ENCODE data around the gene MAFB. TPM values are rescaled to one million over a fixed set of nuclear protein-coding genes. Genes with fewer than 3 reads are reported as not detected.

The MAFB gene
- total RNA-seq, 1 donor from 2014 or later = 31.9 TPM

DNA sequence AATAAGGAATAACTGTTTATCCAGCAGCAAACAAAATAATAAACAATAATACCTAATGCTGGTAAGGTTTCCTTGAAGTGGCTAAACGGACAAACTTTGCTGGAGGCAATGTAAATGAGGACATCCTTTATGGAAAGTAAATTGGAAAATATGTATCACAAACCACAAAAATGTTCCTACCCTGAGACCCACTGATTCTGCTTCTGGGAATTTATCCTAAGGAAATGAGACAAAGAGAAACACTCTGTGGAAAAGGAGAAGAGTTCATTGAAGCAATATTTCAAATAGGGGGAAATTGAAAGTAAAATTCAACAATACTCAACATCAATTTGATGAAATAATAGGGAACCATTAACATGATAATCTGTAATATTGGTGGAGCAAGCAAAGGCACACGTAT is 37.9 kb downstream of the MAFB start:
- no peak for DNase-seq (ENCODE audit: extremely low spot score, unreplicated experiment)
- Mint-ChIP-seq H3K9me3 (ENCODE audit: unreplicated experiment) (no peaks in the 10 kb centered on the region), H3K27ac (ENCODE audit: unreplicated experiment) (peak overlapping the region; percentile 71), H3K36me3 (ENCODE audit: unreplicated experiment) (no peaks in the 10 kb centered on the region), H3K27me3 (ENCODE audit: unreplicated experiment) (no peaks in the 10 kb centered on the region), H3K4me1 (ENCODE audit: unreplicated experiment) (peaks cover 85% of the 10 kb centered on the region), H3K4me3 (ENCODE audit: unreplicated experiment) (no peak overlapping the region)
- TF ChIP-seq, protein P1, sequence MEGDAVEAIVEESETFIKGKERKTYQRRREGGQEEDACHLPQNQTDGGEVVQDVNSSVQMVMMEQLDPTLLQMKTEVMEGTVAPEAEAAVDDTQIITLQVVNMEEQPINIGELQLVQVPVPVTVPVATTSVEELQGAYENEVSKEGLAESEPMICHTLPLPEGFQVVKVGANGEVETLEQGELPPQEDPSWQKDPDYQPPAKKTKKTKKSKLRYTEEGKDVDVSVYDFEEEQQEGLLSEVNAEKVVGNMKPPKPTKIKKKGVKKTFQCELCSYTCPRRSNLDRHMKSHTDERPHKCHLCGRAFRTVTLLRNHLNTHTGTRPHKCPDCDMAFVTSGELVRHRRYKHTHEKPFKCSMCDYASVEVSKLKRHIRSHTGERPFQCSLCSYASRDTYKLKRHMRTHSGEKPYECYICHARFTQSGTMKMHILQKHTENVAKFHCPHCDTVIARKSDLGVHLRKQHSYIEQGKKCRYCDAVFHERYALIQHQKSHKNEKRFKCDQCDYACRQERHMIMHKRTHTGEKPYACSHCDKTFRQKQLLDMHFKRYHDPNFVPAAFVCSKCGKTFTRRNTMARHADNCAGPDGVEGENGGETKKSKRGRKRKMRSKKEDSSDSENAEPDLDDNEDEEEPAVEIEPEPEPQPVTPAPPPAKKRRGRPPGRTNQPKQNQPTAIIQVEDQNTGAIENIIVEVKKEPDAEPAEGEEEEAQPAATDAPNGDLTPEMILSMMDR (IDR thresholded peaks at IDR 0.05) = no peak

DNA sequence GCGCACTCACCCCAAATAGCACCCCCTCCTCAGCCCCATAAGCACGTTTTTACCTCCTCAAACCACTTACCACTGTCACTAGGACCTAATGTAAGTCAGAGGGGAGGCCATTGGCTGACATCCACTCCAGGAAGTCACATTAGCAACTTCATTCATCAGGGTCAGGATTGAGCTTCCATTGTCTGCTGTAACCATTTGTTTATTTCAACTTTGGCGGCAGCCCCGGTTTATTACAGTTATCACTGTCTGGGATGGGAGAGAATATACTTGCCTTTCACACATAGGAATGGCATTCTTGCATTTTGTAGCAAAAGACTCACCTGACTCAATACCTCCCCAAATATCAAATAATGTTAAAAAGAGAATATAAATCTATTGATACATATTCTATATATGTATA is 38.3 kb downstream of the MAFB start:
- H3K9me3 Mint-ChIP-seq (ENCODE audit: unreplicated experiment) = no peaks in the 10 kb centered on the region
- H3K36me3 Mint-ChIP-seq (ENCODE audit: unreplicated experiment) = no peaks in the 10 kb centered on the region
- TF ChIP-seq, protein P1 (IDR thresholded peaks at IDR 0.05) = no peak
- no peak overlapping the region for H3K4me3 Mint-ChIP-seq (ENCODE audit: unreplicated experiment)
- H3K27ac Mint-ChIP-seq (ENCODE audit: unreplicated experiment) = peak overlapping the region; percentile 67
- H3K27me3 Mint-ChIP-seq (ENCODE audit: unreplicated experiment) = no peaks in the 10 kb centered on the region
- DNase-seq (ENCODE audit: extremely low spot score, unreplicated experiment) = no peak
- peaks cover 89% of the 10 kb centered on the region for H3K4me1 Mint-ChIP-seq (ENCODE audit: unreplicated experiment)

DNA sequence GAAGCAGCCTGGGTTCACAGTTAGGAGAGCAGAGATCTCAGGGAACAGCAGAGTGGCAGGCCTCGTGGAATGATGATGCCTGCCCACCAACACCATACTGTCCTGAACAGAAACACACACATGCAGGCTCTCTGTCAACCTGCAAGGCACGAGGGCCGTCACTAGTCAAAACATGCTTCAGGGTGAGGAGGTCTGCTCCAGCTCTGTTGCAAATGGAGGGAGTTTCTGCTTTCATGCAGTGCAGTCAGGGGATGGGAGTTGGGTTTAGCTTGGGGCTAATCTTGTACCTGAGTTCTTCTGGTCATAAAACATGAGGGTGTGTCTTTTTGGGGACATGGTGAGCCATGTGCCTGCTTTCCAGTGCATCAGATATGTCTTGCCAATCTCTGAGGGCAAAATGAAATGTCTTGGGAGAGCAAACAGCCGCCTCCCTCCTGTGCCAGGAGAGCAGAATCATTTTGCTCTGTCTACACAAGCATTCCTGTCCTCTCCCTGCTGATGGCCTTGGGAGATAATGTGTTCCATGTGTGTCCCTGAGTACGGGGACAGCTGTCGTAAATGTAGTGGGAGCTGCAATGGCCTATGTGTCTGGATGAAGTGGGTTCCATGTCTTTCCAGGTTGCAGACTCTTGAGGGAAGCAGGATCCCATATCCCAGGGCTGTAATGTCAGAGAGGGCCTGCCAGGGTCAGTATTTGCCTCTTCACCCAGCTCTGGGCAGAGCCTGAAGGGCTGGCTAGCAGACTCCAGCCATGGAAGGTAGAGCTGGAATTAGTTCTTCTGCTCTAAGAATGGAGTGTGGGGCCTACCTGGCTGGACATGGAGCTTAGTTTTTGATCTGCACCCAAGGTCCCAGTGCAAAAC is 40.6 kb downstream of the MAFB start:
- DNase-seq (ENCODE audit: extremely low spot score, unreplicated experiment) = no peak
- Mint-ChIP-seq H3K9me3 (ENCODE audit: unreplicated experiment) (no peaks in the 10 kb centered on the region), H3K27me3 (ENCODE audit: unreplicated experiment) (no peaks in the 10 kb centered on the region), H3K4me1 (ENCODE audit: unreplicated experiment) (peaks cover 89% of the 10 kb centered on the region), H3K36me3 (ENCODE audit: unreplicated experiment) (no peaks in the 10 kb centered on the region), H3K27ac (ENCODE audit: unreplicated experiment) (no peak overlapping the region), H3K4me3 (ENCODE audit: unreplicated experiment) (no peak overlapping the region)
- TF ChIP-seq, protein P1 (IDR thresholded peaks at IDR 0.05) = no peak

DNA sequence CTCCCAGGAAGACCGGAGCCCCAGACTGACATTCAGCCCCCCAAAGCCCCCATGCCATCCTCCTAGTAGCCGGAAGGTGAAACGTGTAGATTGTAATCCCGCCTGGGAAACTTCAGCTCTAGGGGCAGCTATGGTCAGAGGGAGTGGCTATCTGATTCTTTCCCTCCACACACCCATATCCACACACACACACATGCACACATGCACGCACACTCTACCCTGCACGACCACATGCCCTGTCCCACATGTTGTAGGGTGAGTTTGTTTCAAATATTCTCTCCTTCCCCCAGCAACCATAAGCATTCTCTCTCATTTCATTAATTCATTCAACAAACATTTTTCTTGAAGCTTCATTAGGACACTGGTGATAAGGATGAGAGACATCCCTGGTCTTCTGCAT is 42.2 kb downstream of the MAFB start:
- no peak overlapping the region for H3K27ac Mint-ChIP-seq (ENCODE audit: unreplicated experiment)
- TF ChIP-seq, protein P1 (IDR thresholded peaks at IDR 0.05) = no peak

DNA sequence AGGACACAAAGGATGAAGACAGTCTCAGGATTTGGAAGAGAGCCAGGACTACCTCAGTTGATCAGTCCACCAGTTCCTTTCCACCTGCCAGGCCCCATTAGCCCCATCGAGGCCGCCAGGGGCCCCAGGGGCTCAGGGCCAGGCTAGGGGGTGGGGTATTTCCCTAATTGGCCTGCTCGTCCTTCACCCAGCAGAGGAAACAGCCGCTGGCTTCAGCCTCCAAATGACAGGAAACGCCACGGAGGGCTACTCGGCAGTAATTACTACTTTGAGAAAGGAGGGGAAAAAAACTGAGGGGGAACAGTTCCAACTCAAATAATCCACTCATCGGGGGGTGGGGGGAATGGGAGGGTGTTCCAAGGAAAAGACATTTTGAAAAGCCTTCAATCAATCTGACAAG is 42.7 kb downstream of the MAFB start:
- H3K9me3 Mint-ChIP-seq (ENCODE audit: unreplicated experiment) = no peaks in the 10 kb centered on the region
- no peak for DNase-seq (ENCODE audit: extremely low spot score, unreplicated experiment)
- no peak overlapping the region for H3K4me3 Mint-ChIP-seq (ENCODE audit: unreplicated experiment)
- TF ChIP-seq, protein P1 (IDR thresholded peaks at IDR 0.05) = no peak
- peaks cover 73% of the 10 kb centered on the region for H3K4me1 Mint-ChIP-seq (ENCODE audit: unreplicated experiment)
- H3K27me3 Mint-ChIP-seq (ENCODE audit: unreplicated experiment) = no peaks in the 10 kb centered on the region
- H3K27ac Mint-ChIP-seq (ENCODE audit: unreplicated experiment) = peak overlapping the region; percentile 54
- H3K36me3 Mint-ChIP-seq (ENCODE audit: unreplicated experiment) = no peaks in the 10 kb centered on the region

More for the DNA sequence above, 42.2 kb downstream of the MAFB start:
- Mint-ChIP-seq H3K36me3 (ENCODE audit: unreplicated experiment) (no peaks in the 10 kb centered on the region), H3K4me1 (ENCODE audit: unreplicated experiment) (peaks cover 77% of the 10 kb centered on the region), H3K9me3 (ENCODE audit: unreplicated experiment) (no peaks in the 10 kb centered on the region), H3K27me3 (ENCODE audit: unreplicated experiment) (no peaks in the 10 kb centered on the region), H3K4me3 (ENCODE audit: unreplicated experiment) (no peak overlapping the region)
- no peak for DNase-seq (ENCODE audit: extremely low spot score, unreplicated experiment)

Data from osteocyte (in vitro differentiated cells).